ENCODE measurements around the gene KIAA1958.
"Not testable (repeated sequence)": the region's sequence is repeated elsewhere in the genome, so short reads cannot be mapped to it uniquely, and the experiment has no call there.

KIAA1958 gene

DNA sequence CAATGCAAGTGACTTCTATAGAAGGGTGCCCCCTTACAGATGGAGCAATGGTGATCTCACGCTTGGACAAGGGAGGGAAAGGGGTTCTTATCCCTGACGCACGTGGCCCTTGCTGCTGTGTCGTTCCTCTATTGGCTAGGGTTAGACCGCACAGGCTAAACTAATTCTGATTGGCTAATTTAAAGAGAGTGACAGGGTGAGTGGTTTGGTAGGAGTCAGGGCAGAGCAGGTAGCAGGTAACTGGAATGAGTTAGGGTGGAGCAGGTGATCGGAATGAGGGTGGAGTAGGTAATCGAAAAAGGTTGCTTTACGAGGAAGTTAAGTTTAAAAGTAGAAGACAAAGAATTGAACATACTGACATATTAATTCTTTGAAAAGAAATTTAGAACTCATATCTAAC is 105.2 kb downstream of the KIAA1958 start:
- not testable (repeated sequence) for H4K8ac ChIP-seq (ENCODE audit: low read length); H3K9ac ChIP-seq (ENCODE audit: low read length); H2BK5ac ChIP-seq (ENCODE audit: low read depth, low read length, poor library complexity, severe bottlenecking); H3K4me3 ChIP-seq (ENCODE audit: insufficient read depth in 1 of 2, low read depth in 1 of 2, low read length in 2 of 2); DNase-seq; H3K4me1 ChIP-seq (ENCODE audit: control insufficient read depth, insufficient read depth, low read depth, low read length); H2AK5ac ChIP-seq (ENCODE audit: low read length, severe bottlenecking); H3K27ac ChIP-seq (ENCODE audit: low read length, poor library complexity, severe bottlenecking); H3K4ac ChIP-seq (ENCODE audit: low read depth in 1 of 2, low read length in 2 of 2); H3K14ac ChIP-seq (ENCODE audit: low read length in 2 of 2); H3K36me3 ChIP-seq (ENCODE audit: control insufficient read depth in 1 of 2, insufficient read depth in 2 of 2, low read depth in 1 of 2, low read length in 2 of 2); H2BK120ac ChIP-seq (ENCODE audit: low read depth, low read length); H3K4me2 ChIP-seq (ENCODE audit: low read length, poor library complexity, severe bottlenecking); H3K27me3 ChIP-seq (ENCODE audit: control insufficient read depth in 1 of 2, insufficient read depth in 1 of 2, low read length in 2 of 2); H3K18ac ChIP-seq (ENCODE audit: low read depth in 1 of 2, low read length in 2 of 2); H2AFZ ChIP-seq (ENCODE audit: low read depth, low read length); H2BK15ac ChIP-seq (ENCODE audit: low read depth, poor library complexity, severe bottlenecking); H3K23ac ChIP-seq (ENCODE audit: low read length in 2 of 2); H2BK12ac ChIP-seq (ENCODE audit: low read length in 2 of 2); H3K9me3 ChIP-seq (ENCODE audit: control insufficient read depth, low read length); H4K91ac ChIP-seq (ENCODE audit: low read length)
- H3K79me1 ChIP-seq (replicated peaks; ENCODE audit: low read length, poor library complexity, severe bottlenecking) = peaks cover 18% of the 10 kb centered on the region
- WGBS = 91% methylated on average over 5 of the region's 8 CpGs

DNA sequence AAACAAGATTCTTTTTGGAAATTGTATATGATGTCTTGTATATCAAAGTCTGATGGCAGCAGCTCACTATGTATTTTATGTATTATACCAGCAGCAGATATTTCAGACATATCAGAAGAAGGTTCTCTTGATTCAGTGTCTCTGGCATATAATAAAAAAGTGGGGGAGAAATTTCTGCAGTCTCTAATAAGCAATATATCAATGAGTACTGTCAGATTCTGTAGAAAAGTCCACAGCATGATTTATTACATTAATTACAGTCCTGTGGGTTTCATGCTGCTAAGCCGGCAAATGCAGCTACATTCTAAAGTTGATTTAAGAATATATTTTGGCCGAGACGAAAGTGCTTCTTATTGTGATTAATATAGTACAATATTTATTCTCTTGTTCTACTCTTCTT is 113.1 kb downstream of the KIAA1958 start:
- Histone ChIP-seq H2BK120ac (ENCODE audit: low read depth, low read length) (no peak overlapping the region), H2BK15ac (ENCODE audit: low read depth, poor library complexity, severe bottlenecking) (no peak overlapping the region), H3K4me1 (ENCODE audit: control insufficient read depth, insufficient read depth, low read depth, low read length) (peaks cover 2% of the 10 kb centered on the region), H4K91ac (ENCODE audit: low read length) (no peak overlapping the region), H3K18ac (ENCODE audit: low read depth in 1 of 2, low read length in 2 of 2) (no peak overlapping the region), H2AK5ac (ENCODE audit: low read length, severe bottlenecking) (no peak overlapping the region), H3K79me1 (replicated peaks; ENCODE audit: low read length, poor library complexity, severe bottlenecking) (peaks cover 9% of the 10 kb centered on the region), H3K4ac (ENCODE audit: low read depth in 1 of 2, low read length in 2 of 2) (no peak overlapping the region), H3K36me3 (ENCODE audit: control insufficient read depth in 1 of 2, insufficient read depth in 2 of 2, low read depth in 1 of 2, low read length in 2 of 2) (no peaks in the 10 kb centered on the region), H3K27me3 (ENCODE audit: control insufficient read depth in 1 of 2, insufficient read depth in 1 of 2, low read length in 2 of 2) (no peaks in the 10 kb centered on the region), H2BK12ac (ENCODE audit: low read length in 2 of 2) (no peak overlapping the region), H3K4me2 (ENCODE audit: low read length, poor library complexity, severe bottlenecking) (no peak overlapping the region), H4K8ac (ENCODE audit: low read length) (no peak overlapping the region), H3K4me3 (ENCODE audit: insufficient read depth in 1 of 2, low read depth in 1 of 2, low read length in 2 of 2) (no peak overlapping the region), H3K9me3 (ENCODE audit: control insufficient read depth, low read length) (no peaks in the 10 kb centered on the region), H3K14ac (ENCODE audit: low read length in 2 of 2) (no peak overlapping the region), H3K23ac (ENCODE audit: low read length in 2 of 2) (no peak overlapping the region), H2AFZ (ENCODE audit: low read depth, low read length) (no peak overlapping the region), H3K27ac (ENCODE audit: low read length, poor library complexity, severe bottlenecking) (no peak overlapping the region), H2BK5ac (ENCODE audit: low read depth, low read length, poor library complexity, severe bottlenecking) (no peak overlapping the region), H3K9ac (ENCODE audit: low read length) (no peak overlapping the region)
- no peak for DNase-seq
- no CpG with 5 or more reads among the region's 3 CpGs for WGBS

DNA sequence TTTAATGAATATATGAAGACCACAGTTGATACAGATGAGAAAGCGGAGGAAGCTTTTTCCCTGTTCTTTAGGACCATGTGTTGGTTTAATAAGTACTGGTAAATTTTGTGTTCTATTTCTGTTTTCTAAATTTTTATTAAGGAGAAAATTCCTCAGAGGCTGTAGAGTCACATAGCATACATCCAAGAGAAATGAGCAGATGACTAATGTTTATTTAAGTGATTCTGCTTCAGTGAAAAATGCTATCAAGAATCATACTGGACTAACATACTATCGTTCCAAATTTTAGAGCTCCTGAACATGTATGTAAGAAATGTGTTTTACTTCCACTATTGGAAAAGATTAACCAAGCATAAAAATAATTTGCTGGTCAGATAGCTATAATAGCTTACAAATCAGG is 115.0 kb downstream of the KIAA1958 start:
- Histone ChIP-seq H3K9me3 (ENCODE audit: control insufficient read depth, low read length) (no peaks in the 10 kb centered on the region), H4K8ac (ENCODE audit: low read length) (no peak overlapping the region), H4K91ac (ENCODE audit: low read length) (no peak overlapping the region), H3K27ac (ENCODE audit: low read length, poor library complexity, severe bottlenecking) (no peak overlapping the region), H3K14ac (ENCODE audit: low read length in 2 of 2) (no peak overlapping the region), H3K9ac (ENCODE audit: low read length) (no peak overlapping the region), H2AFZ (ENCODE audit: low read depth, low read length) (no peak overlapping the region), H3K36me3 (ENCODE audit: control insufficient read depth in 1 of 2, insufficient read depth in 2 of 2, low read depth in 1 of 2, low read length in 2 of 2) (no peaks in the 10 kb centered on the region), H2BK120ac (ENCODE audit: low read depth, low read length) (no peak overlapping the region), H3K18ac (ENCODE audit: low read depth in 1 of 2, low read length in 2 of 2) (no peak overlapping the region), H3K4ac (ENCODE audit: low read depth in 1 of 2, low read length in 2 of 2) (no peak overlapping the region), H2BK5ac (ENCODE audit: low read depth, low read length, poor library complexity, severe bottlenecking) (no peak overlapping the region), H3K79me1 (replicated peaks; ENCODE audit: low read length, poor library complexity, severe bottlenecking) (peaks cover 13% of the 10 kb centered on the region), H3K4me3 (ENCODE audit: insufficient read depth in 1 of 2, low read depth in 1 of 2, low read length in 2 of 2) (no peak overlapping the region), H3K4me1 (ENCODE audit: control insufficient read depth, insufficient read depth, low read depth, low read length) (peaks cover 2% of the 10 kb centered on the region), H2BK15ac (ENCODE audit: low read depth, poor library complexity, severe bottlenecking) (no peak overlapping the region), H2BK12ac (ENCODE audit: low read length in 2 of 2) (no peak overlapping the region), H3K27me3 (ENCODE audit: control insufficient read depth in 1 of 2, insufficient read depth in 1 of 2, low read length in 2 of 2) (no peaks in the 10 kb centered on the region), H2AK5ac (ENCODE audit: low read length, severe bottlenecking) (no peak overlapping the region), H3K23ac (ENCODE audit: low read length in 2 of 2) (no peak overlapping the region), H3K4me2 (ENCODE audit: low read length, poor library complexity, severe bottlenecking) (no peak overlapping the region)
- DNase-seq = no peak
- 100% methylated on average over 1 of the region's 2 CpGs for WGBS

DNA sequence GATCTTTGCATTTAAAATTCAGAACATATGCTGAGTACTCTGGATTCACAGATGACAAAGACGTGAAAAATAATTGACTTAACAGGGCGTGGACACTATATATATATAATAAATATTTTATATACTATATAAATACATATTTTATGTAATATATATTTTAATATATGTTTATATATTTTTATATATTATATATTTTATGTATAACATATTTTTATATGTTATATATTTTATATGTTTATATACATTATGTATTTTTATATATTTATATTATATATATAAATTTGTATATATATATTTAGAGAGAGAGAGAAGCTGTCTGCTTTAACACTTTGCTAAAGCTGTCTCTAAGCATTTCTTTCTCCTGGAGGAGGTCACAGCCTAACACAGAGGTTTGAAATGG is 118.2 kb downstream of the KIAA1958 start:
- H3K4ac ChIP-seq (ENCODE audit: low read depth in 1 of 2, low read length in 2 of 2) = no peak overlapping the region
- H3K36me3 ChIP-seq (ENCODE audit: control insufficient read depth in 1 of 2, insufficient read depth in 2 of 2, low read depth in 1 of 2, low read length in 2 of 2) = no peaks in the 10 kb centered on the region
- H3K14ac ChIP-seq (ENCODE audit: low read length in 2 of 2) = no peak overlapping the region
- no peak overlapping the region for H3K4me3 ChIP-seq (ENCODE audit: insufficient read depth in 1 of 2, low read depth in 1 of 2, low read length in 2 of 2)
- no peak overlapping the region for H3K9ac ChIP-seq (ENCODE audit: low read length)
- no peak overlapping the region for H2BK12ac ChIP-seq (ENCODE audit: low read length in 2 of 2)
- no peak overlapping the region for H4K91ac ChIP-seq (ENCODE audit: low read length)
- H3K27ac ChIP-seq (ENCODE audit: low read length, poor library complexity, severe bottlenecking) = no peak overlapping the region
- no peak for DNase-seq
- no CpG with 5 or more reads among the region's 2 CpGs for WGBS
- H3K18ac ChIP-seq (ENCODE audit: low read depth in 1 of 2, low read length in 2 of 2) = no peak overlapping the region
- H3K79me1 ChIP-seq (replicated peaks; ENCODE audit: low read length, poor library complexity, severe bottlenecking) = peaks cover 7% of the 10 kb centered on the region
- H2BK15ac ChIP-seq (ENCODE audit: low read depth, poor library complexity, severe bottlenecking) = no peak overlapping the region
- peaks cover 2% of the 10 kb centered on the region for H3K4me1 ChIP-seq (ENCODE audit: control insufficient read depth, insufficient read depth, low read depth, low read length)
- no peaks in the 10 kb centered on the region for H3K9me3 ChIP-seq (ENCODE audit: control insufficient read depth, low read length)
- no peak overlapping the region for H2AFZ ChIP-seq (ENCODE audit: low read depth, low read length)
- no peak overlapping the region for H3K23ac ChIP-seq (ENCODE audit: low read length in 2 of 2)
- no peak overlapping the region for H2AK5ac ChIP-seq (ENCODE audit: low read length, severe bottlenecking)
- no peaks in the 10 kb centered on the region for H3K27me3 ChIP-seq (ENCODE audit: control insufficient read depth in 1 of 2, insufficient read depth in 1 of 2, low read length in 2 of 2)
- no peak overlapping the region for H2BK120ac ChIP-seq (ENCODE audit: low read depth, low read length)
- no peak overlapping the region for H4K8ac ChIP-seq (ENCODE audit: low read length)
- H3K4me2 ChIP-seq (ENCODE audit: low read length, poor library complexity, severe bottlenecking) = no peak overlapping the region
- H2BK5ac ChIP-seq (ENCODE audit: low read depth, low read length, poor library complexity, severe bottlenecking) = no peak overlapping the region

All from mesenchymal stem cell (in vitro differentiated cells and primary cell).